Measurements from ENCODE around the gene ZNF768. TPM values are rescaled to one million over a fixed set of nuclear protein-coding genes. Genes with fewer than 3 reads are reported as not detected.
A peak's percentile ranks its signal among the peaks of the same experiment; 100 is the strongest.

Gene ZNF768
- total RNA-seq, 2 donors from 2014 or later, result 41.1 to 51.4 TPM

GRCh38 chr16:30511509-30511908 lies 14.9 kb downstream of the ZNF768 start:
- Histone ChIP-seq H3K4me1 (no peaks in the 10 kb centered on the region), H3K4me3 (no peak overlapping the region), H3K9me3 (no peaks in the 10 kb centered on the region), H3K27me3 (no peaks in the 10 kb centered on the region), H3K36me3 (no peaks in the 10 kb centered on the region), H3K27ac (no peak overlapping the region)
- TF ChIP-seq CTCF (IDR thresholded peaks at IDR 0.05), result no peak
- DNase-seq (ENCODE audit: low spot score), result no peak

- no peak for TF ChIP-seq CTCF (IDR thresholded peaks at IDR 0.05)
- Histone ChIP-seq H3K36me3 (no peaks in the 10 kb centered on the region), H3K27ac (no peak overlapping the region)
Measured at GRCh38 chr16:30510376-30510938, 15.9 kb downstream of the ZNF768 start.

GRCh38 chr16:30509081-30509765 lies 17.1 kb downstream of the ZNF768 start:
- DNase-seq (ENCODE audit: low spot score), result no peak
- Histone ChIP-seq H3K4me1 (no peaks in the 10 kb centered on the region), H3K27ac (no peak overlapping the region), H3K4me3 (no peak overlapping the region), H3K27me3 (no peaks in the 10 kb centered on the region), H3K36me3 (no peaks in the 10 kb centered on the region), H3K9me3 (no peaks in the 10 kb centered on the region)
- TF ChIP-seq CTCF (IDR thresholded peaks at IDR 0.05), result no peak

More at GRCh38 chr16:30510376-30510938, 15.9 kb downstream of the ZNF768 start:
- H3K9me3 ChIP-seq, result no peaks in the 10 kb centered on the region
- H3K27me3 ChIP-seq, result no peaks in the 10 kb centered on the region
- no peaks in the 10 kb centered on the region for H3K4me1 ChIP-seq
- H3K4me3 ChIP-seq, result no peak overlapping the region
- DNase-seq (ENCODE audit: low spot score), result no peak

- no peak for DNase-seq (ENCODE audit: low spot score)
- Histone ChIP-seq H3K36me3 (no peaks in the 10 kb centered on the region), H3K27ac (no peak overlapping the region), H3K4me1 (no peaks in the 10 kb centered on the region), H3K4me3 (no peak overlapping the region), H3K27me3 (no peaks in the 10 kb centered on the region), H3K9me3 (no peaks in the 10 kb centered on the region)
- TF ChIP-seq CTCF (IDR thresholded peaks at IDR 0.05), result no peak
Measured at GRCh38 chr16:30503403-30504296, 22.7 kb downstream of the ZNF768 start.

- no peaks in the 10 kb centered on the region for H3K36me3 ChIP-seq
- no peak for TF ChIP-seq CTCF (IDR thresholded peaks at IDR 0.05)
- no peak overlapping the region for H3K27ac ChIP-seq
- no peaks in the 10 kb centered on the region for H3K4me1 ChIP-seq
- no peaks in the 10 kb centered on the region for H3K9me3 ChIP-seq
- no peak for DNase-seq (ENCODE audit: low spot score)
- no peaks in the 10 kb centered on the region for H3K27me3 ChIP-seq
- peak overlapping the region in 1 of 2 donors; percentile 36 for H3K4me3 ChIP-seq
Measured at GRCh38 chr16:30499284-30499683, 27.1 kb downstream of the ZNF768 start.
